ENCODE measurements around the gene KIF23.

The KIF23 gene

DNA sequence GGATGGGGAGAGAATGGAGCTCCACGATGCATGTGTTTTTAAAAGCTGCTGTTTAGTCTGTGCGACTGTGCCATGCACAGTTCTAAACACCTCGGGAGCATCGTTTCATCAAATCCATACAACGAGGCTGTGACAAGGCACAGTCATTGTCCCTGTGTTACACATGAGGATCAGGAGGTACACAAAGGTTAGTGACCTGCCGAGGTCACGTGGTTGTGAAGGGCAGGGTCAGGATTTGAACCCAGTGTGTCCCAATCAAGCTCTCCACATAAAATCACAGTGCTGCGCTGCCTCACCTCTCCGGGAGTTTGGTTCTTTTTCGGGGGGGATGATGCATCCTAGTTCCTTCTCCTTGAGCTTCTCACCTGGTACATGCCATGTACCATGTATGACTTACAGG lies 18.7 kb upstream of the KIF23 start:
- FAIRE-seq = no peak

DNA sequence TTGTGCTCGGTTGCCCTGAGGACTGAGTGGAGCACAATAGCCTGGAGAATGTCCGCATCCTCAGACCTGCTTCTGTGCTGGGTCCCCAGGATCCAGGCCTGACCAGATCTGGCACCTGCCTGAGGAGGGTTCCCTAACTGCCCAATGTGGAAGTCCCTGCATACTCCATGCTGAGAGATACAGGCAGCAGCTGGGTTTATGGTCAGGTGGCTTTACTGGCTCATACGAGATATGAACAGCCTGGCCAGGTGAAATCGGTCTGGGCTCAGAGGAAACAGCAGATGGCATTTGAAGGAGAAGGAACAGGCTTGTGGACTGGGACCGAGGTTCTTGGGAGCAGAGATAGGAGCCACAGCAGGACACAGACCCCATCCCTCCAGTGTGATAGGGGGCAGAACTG lies 18.2 kb upstream of the KIF23 start:
- no peak for FAIRE-seq

DNA sequence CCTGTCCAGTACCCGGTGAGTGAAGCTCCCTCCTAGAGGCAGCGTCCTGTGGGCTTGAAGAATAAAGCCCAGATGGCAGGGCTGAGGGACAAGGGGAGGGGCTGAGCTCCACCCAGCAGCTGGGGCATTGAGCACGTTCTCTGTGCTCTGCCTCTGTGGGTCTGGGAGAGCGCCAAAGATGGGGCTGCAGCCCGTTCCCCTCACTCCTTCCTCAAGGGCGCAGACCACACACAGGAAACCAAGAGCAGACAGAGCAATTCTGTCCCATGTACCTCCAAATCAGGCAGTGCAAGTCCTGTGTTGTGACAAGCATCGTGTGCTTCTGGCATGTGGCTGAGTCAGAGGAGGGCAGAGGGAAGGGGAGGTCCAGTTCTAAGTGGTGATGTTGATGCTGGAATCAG lies 15.7 kb upstream of the KIF23 start:
- FAIRE-seq = no peak

DNA sequence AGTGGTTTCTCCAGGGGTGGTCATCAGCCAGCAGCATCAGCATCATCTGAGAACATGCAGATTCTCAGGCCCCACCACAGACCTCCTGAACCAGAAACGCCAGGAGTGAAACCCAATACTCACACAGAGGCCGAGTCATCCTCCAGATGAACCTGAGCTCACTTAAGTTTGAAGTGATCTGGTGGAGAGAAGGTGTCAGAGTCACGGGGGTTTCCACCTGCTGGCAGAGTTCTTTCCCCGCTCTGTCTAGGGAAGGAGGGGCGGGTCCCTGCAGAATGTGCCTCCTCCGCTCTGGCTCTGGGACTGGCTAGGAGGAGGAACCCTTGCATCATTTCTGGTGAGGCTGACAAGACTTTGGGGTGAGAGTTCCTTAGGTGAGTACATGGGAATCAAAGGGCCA lies 13.3 kb upstream of the KIF23 start:
- FAIRE-seq = no peak

DNA sequence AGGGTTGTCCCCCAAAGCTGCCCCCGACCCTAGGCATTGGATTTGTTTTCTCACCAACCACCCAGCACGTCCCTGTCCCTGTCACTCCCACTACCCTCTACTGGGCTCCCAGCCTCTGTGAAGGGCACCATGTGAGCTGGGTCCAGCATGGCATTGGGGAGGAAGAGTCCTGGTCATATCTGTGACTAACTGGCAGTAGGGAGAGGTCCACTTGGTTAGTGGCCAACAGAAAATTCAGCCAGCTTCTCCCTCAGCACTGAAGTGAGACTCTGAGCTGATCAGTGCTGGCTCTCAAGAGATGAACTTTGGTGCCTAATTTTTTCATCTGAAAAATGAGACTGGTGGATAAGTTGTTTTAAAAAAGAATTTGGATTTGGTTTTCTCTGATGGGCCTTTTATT lies 11.3 kb upstream of the KIF23 start:
- no peak for FAIRE-seq

DNA sequence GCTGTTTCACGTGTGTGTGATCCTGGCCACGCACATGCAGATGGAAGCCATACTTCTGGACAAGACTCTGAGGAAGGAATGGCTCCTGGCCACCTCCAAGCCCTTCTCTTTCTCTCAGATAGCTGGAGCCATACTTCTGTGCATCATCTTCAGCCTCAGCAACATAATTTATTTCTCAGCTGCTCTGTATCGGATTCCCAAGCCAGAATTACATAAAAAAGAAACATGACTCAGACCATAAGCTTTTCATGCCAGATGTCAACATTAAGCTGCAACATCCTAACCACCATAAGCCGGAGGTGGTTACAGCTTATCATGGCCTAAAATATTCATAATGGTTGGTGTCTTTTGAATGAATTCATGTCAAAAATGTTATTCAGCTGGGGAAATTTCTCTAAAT lies 10.6 kb upstream of the KIF23 start:
- FAIRE-seq = no peak

DNA sequence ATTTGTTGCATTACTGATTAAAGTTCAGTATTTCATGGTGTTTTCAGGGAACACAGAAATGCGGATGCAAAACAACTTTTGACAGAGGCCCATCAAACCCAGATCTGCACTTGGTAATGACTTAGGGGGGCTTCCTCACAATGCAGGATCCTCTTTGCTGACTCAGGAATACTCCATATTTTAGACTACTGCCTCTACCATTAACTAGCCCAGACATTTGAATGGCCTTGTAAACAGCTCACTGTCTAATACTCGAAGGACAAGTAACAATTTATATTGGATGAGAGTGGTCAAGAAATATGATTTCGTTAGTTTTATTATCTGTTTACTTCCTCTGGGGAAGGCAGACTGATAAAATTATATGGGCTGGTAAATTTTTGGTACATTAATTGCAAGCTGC lies 9.0 kb upstream of the KIF23 start:
- FAIRE-seq = no peak

DNA sequence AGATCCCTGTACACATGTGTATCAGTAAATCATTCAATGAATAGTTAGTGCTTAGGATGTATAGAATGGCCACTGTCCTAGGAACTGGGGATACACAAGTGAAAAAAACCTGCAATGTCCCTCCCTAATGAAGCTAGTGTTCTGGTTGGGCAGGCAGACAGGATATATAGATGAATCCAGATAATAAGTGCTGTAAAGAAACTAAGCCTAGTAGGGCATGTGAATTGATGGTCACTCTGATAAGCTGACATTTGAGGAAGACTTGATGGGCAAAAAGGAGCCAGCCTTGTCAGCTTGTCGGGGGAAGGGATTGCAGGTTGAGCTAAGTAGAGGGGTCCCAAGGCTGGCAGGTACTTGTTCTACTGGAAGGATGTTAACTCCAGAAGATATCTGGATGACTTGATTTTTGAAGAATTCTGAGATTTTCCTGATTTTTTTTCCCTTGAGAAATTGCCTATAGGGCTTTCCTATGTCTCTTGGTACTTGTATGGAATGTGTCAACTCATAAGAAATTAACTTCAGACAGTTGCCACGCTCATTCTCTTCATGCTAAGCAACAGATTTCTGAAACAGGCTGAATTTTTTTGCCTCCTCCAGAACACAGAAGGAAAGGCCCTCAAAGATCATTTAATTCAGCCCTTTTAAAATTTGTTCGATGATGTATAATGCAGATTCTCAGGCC lies 6.3 kb upstream of the KIF23 start:
- no peak for FAIRE-seq

DNA sequence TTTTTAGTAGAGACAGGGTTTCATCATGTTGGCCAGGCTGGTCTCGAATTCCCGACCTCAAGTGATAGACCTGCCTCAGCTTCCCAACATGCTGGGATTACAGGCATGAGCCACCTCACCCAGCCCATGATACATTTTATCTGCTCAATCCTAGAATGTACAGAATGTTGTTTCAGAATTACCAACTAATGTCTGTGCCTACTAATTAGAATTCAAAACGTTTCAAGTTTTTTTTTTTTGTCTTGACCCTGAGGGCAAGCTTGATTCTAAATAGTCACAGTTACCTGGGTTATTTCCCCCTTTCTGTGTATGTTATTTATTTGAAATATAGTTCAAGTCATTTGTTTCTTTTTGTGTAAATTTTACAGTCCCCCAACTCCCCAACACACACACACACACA lies 5.3 kb upstream of the KIF23 start:
- no peak for FAIRE-seq

DNA sequence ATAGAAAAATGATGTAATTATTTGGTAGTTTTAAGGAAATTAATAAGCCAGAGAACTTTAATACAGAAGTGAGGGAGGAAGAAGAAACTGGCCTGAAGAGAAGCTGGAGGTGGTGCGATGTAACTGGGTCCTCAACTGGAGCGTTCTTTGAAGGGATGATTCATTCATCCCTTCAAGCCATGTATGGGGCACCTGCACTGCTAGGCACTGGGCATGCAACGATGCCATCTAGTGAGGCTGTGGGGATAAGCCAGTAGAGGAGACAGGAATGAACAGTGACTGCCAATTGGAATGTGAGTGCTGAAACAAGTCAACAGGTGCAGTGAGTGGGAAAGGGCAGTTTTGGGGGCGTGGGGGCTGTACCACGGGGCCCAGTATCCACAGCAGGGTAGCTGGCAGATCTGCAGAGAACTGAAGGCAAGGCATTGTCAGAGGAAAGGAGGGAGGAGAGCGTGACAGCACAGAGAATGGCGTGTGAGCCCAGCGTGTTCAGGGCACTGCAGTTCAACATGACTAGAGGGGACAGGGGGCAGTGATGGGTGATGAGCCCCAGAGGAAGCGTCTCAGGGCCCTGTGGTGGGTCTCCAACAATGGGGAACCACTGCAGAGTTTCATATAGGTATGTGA lies 3.8 kb upstream of the KIF23 start:
- FAIRE-seq = no peak

DNA sequence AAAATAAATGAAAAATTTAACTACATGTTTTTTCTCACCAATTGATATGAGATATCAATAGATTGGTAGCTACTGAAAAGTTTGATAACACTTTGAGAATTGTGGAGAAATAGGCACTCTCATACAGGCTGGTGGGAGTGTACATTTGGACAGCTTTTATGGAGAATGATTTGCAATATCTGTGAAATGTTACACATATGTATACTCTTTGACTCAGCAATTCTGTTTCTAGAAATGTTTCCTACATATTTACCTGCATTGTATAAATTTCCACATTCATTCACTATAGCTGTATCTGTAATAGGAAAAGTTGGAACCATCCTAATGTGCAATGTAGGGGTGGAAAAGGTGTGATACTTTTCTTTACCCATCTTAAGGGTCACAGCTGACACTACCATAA lies 1.9 kb upstream of the KIF23 start:
- no peak for FAIRE-seq

DNA sequence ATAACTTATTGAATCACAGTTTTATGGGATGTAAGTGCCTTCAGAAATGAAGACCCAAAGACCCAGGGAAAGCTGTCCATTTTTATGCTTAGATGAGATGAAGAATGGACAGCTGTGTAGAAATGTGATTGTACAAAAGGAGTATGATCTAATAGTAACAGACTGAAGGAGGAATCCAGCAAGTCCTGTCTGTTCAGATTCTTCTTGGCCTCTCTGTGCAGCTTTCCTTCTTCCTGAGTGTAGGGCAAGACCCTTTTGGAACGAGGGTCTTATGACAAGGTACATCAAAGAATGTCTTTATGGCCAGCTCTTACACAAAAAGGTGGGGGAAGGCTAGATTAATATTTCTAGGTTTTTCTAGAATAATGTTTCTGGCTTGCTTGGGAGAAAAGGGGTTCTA lies 1.4 kb upstream of the KIF23 start:
- FAIRE-seq = no peak

DNA sequence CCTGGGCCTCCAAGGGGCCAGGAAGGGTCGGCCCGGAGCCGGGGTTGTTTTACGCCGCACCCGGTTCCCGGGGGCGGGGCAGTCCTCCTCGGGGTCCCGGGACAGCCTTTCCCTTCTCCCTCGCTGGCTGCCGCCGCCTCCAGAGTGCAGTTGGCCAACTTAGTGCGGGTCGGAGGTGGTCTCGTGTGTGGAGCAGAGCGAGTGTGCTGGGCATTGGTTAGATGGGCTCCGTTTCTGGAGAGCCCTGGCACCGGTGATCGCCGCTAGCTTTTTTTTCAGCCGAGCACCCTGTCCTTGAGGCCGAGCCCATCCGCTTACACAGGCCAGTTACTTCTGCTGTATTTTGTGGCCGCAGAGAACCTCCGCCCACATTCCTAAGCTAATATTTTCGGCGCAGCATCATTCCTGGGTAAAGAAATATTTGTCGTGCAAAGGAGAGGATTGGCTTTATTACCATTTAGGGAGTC lies 585 bp downstream of the KIF23 start:
- FAIRE-seq = no peak

DNA sequence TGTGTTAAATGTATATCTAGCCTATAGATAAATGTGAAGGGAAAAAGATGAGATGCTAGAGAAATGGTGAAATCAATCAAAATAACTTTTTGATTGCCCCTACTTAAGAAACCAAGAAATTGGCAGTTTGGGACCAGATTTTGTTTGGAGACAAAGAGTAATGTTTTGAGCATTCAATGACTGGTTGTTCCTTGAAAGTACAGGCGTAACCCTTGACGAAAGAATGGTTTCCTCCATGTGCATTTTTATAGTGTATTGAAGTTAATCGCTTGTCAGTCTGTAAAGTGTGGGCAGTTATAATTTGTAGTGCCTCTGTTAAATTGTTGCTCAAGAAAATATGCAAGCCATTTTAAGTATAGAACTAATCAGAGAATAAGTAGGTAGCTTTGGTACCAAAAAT lies 1.2 kb downstream of the KIF23 start:
- no peak for FAIRE-seq

DNA sequence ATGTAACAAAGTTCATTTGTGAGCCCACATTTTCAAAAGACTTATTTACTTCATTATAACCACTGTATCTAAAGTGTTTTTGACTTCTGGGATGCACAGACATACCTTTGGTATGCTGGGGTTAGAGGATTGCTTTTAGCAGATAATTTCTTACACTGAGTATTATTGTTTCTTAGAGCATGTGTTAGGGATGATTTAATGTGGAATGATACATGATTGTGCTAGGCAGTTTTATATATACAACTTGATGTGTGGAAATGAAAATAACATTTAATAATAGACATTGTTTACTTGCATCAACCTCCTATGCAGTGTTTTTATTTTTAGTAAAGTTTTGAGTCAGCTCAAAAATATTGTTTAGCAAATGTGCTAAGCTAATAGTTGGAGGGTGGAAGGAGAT lies 3.4 kb downstream of the KIF23 start:
- FAIRE-seq = no peak

DNA sequence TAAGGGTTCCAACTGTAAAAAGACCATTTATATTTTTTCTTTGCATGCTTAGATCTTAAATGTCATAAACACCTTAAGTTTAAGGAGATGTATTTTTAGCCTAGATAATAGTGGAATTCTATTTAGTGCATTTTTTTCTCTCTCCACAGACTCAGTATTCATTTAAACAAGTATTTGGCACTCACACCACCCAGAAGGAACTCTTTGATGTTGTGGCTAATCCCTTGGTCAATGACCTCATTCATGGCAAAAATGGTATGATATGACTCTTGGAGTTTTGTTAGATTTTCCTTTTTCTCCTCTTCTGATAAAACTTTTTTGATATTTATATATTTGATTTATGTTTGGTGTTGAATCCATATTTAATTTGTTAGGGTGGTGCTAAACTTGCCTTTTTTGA lies 7.3 kb downstream of the KIF23 start:
- FAIRE-seq = no peak

DNA sequence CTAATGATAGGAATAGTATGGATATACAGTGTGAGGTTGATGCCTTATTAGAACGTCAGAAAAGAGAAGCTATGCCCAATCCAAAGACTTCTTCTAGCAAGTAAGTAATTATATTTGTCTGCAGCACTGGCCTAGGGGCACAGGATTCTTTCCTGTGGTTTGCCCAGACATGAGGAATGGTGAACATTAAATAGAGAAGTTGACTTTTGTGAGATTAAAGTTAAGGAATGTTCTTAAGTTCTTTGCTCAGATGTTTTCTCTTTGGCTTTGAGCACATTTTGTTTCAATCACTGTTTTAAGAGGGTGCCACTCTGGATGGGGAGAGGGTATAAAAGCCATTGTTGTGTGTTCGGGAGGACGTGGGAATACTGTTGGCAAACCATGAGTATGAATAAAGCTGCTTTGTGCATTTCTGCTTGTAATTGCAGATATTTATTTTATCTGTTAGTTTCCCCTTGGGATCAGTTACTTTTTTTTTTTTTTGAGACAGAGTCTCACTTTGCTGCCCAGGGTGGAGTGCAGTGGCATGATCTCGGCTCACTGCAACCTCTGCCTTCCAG lies 8.3 kb downstream of the KIF23 start:
- FAIRE-seq = no peak

DNA sequence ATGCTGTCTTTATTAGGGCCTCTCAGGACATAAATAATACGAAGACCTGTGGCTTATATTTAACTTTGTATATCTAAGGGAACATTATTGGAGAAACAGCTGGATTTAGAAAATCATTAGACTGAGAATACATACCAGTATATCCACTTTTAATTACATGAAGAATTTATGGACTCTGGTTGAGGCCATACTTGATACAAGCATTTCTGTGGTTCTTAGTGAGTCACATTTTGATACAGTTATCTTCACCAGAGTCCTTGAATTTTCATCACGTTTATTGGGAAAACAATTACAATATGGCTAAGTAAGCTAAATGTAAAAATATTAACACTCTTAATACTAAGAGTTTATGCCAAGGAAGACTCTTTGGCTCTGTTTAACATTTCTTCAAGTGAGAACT lies 9.9 kb downstream of the KIF23 start:
- no peak for FAIRE-seq

DNA sequence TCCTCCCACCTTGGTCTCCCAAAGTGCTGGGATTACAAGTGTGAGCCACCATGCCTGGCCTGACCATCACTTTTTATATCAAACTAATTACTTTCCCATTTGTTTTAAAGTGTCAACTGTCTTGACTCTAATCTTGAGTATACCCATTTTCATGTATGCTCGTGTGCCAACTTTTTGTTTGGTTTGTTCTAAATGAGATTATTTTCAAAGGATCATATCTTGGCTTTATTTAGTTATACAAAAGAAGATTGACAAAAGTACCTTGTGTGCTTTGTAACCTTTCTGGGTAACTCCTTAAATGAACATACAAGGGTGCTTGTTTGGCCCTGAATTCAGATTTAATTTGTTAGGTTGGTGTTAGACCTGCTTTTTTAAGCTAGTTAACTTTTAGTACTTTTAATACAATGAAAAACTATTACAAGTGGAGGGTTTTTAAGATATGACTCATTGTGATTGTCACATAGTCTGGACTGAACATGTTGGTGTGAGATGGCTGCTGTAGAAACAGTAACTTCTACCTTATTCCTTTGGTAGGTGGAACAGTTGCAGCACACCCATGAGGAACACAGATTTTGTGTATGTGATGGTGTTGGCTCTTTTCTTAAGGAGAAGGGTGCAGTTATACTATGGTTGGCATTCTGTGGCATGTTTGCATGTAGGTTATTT lies 10.7 kb downstream of the KIF23 start:
- FAIRE-seq = no peak

DNA sequence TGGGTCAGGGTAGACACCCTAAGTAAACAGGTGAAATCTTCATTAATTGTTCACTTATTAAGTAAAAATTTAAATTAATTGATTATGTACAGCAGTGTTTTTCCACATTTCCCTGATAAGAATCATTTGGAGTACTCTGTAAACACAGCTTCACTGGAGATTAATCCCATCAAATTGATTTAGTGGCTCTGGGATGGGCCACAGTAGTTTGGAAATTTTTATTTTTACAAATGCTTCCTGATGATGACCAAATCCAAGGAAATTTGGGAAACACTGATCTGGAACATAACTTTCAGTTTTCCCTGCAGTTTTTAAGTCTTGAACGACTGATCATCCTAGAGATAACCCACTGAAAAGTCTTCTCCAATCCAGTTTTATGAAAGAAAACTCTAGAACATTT lies 19.7 kb downstream of the KIF23 start:
- no peak for FAIRE-seq

DNA sequence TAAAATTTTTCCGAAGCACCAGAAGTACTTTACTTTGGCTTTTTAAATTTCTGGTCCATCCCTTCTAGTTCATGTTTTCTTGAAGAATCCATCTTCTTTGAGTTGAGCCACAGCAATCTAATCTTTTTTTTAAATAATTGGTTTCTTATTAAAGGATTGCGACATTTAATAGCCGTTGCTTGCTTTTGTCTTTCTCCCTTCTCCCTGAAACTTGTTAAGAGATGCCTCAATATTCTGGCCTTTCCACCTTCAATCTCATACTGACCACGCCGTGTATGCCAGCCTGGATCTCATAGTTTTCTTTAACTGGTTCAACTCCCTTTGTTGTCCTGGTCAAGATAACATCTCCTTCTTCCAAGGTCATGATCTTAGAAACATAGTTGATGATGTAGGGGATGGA lies 20.1 kb downstream of the KIF23 start:
- FAIRE-seq = no peak

DNA sequence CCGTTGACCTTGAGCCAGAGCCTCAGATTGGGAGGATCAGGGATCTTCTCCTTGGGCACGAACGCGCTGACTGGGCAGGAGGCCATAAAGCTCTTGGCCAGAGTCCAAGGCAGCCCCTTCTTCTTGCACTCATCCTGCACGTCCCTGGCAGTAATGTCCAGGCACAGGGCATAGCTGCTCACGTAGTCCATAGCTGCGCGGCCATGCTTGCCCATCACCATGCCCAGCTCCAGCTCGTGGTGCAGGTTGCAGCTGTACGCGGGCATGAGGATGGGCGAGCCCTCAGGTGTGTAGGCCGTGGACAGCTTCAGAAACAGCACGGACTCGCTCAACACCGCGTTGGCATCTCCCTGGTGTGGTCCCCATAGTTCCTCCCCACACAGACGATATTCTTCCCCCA lies 20.5 kb downstream of the KIF23 start:
- no peak for FAIRE-seq

DNA sequence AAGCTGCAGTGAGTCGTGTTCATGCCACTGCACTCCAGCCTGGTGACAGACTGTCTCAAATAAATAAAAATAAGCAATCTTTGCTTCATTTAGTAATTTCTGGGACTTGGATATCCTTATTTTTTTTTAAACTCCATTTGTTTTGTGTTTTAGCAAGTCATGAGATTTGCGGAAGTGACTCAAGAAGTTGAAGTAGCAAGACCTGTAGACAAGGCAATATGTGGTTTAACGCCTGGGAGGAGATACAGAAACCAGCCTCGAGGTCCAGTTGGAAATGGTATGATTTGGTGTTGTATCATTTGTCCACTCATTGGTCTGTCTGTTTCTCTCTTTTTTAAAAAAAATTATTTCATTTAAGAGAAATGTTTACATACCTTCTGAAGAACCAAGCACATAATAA lies 21.8 kb downstream of the KIF23 start:
- FAIRE-seq = no peak

DNA sequence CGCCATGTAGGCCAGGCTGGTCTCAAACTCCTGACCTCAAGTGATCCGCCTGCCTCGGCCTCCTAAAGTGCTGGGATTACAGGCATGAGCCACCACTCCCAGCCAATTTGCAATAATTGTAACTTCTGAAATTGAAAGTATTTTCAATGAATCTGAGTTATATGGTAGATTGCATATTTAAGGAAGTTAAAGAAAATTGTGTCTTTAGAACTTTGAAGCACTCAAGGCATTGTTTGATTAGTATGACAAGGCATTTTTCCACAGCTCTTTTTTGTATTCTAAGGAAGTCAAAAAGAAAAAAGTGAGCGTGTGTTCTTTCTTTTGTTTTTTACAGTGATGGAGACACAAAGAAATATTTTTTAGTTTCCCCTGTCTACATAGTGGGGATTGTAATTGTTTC lies 22.8 kb downstream of the KIF23 start:
- FAIRE-seq = no peak
